ENCODE data around the gene H2BK1.
A peak's percentile ranks its signal among the peaks of the same experiment; 100 is the strongest.

GRCh38 chr7:151223728-151224127 is 13.4 kb upstream of the H2BK1 start:
- TF ChIP-seq CTCF (IDR thresholded peaks at IDR 0.05; ENCODE audit: low read depth, low read length, poor library complexity, severe bottlenecking), result peak; percentile 7
- no peak for TF ChIP-seq EZH2phosphoT487 (IDR thresholded peaks at IDR 0.05; ENCODE audit: borderline replicate concordance, low read length)

Measured in DOHH2 (cell line).